Esophagus muscularis mucosa (tissue), 4 donors: Measurements from ENCODE around the gene FAM171A1. TPM values are rescaled to one million over a fixed set of nuclear protein-coding genes. Genes with fewer than 3 reads are reported as not detected.

Source experiments
- DNase-seq: peaks from one replicate; pipeline ENCODE4 v3.0.0-alpha.2; 2017; ENCODE audit errors: extremely low spot score
- H3K27ac ChIP-seq, 4 donors: fragments of 200-600 bp; sonication (generic); replicated peaks in 1 of 4; 1 replicate in 3 of 4; 2 replicates in 1 of 4; pipeline ENCODE4 v1.5.1; 2016 to 2019; ENCODE audit warnings: mild to moderate bottlenecking in 1 of 4
- H3K27me3 ChIP-seq, 4 donors: fragments of 200-600 bp; sonication (generic); one replicate each; pipeline versions ENCODE4 v1.5.1 to v1.6.0; 2016 to 2019
- H3K36me3 ChIP-seq, 4 donors: fragments of 200-600 bp; sonication (generic); one replicate each; pipeline ENCODE4 v1.5.1; 2016 to 2019
- H3K4me1 ChIP-seq, 4 donors: fragments of 200-600 bp; sonication (generic); one replicate each; pipeline ENCODE4 v1.5.1; 2016 to 2019
- H3K4me3 ChIP-seq, 4 donors: fragments of 200-600 bp; sonication (generic); 1 replicate in 2 of 4; 2 replicates in 2 of 4; pipeline ENCODE4 v1.5.1; 2016 to 2019; ENCODE audit warnings: mild to moderate bottlenecking in 4 of 4, moderate library complexity in 1 of 4
- H3K9me3 ChIP-seq, 4 donors: fragments of 200-600 bp; sonication (generic); 1 replicate in 3 of 4; 2 replicates in 1 of 4; pipeline ENCODE4 v1.5.1; 2016 to 2019
- EP300 ChIP-seq: sonication (generic); formaldehyde crosslinking; IDR thresholded peaks from one replicate; pipeline ENCODE4 v1.6.1; 2017; ENCODE audit warnings: antibody characterized with exemption
- POLR2A ChIP-seq: fragments of 450-650 bp; IDR thresholded peaks from one replicate; pipeline ENCODE4 v1.6.1; 2017; ENCODE audit warnings: antibody characterized with exemption, moderate library complexity, mild to moderate bottlenecking, low read depth
- POLR2AphosphoS5 ChIP-seq, 2 donors: sonication (generic); formaldehyde crosslinking; IDR thresholded peaks; one replicate each; pipeline ENCODE4 v1.6.1; 2017; ENCODE audit warnings: antibody characterized with exemption in 2 of 2
- WGBS: methylation state at CpG from one replicate; pipeline ENCODE4 v1.1.5; 2018; 5-methylcytosine and 5-hydroxymethylcytosine counted together
- intact Hi-C: fragments of 100-400 bp; cut with DNase I; formaldehyde crosslinking; loops from one replicate; pipeline ENCODE4 v1.15.1; 2023
- total RNA-seq, 4 donors: library from RNA; depleted of rRNA; stranded (reverse); fragments of >200 nt; gene quantifications; one replicate each; pipeline versions ENCODE4 v1.1.0 to v1.2.1, GENCODE V29; 2016
- TF ChIP-seq, protein P1 (sequence below), 3 experiments: fragments of 200-600 bp in 2 of 3; fragments of 450-650 bp in 1 of 3; sonication (generic) in 2 of 3; IDR thresholded peaks; one replicate each; pipeline ENCODE4 v1.5.1; 2017 to 2019; ENCODE audit warnings: antibody characterized with exemption in 3 of 3, mild to moderate bottlenecking in 2 of 3, moderate library complexity in 1 of 3

Gene FAM171A1
- total RNA-seq, 4 donors from 2014 or later = 7.1 to 15.0 (median 12.6) TPM

DNA sequence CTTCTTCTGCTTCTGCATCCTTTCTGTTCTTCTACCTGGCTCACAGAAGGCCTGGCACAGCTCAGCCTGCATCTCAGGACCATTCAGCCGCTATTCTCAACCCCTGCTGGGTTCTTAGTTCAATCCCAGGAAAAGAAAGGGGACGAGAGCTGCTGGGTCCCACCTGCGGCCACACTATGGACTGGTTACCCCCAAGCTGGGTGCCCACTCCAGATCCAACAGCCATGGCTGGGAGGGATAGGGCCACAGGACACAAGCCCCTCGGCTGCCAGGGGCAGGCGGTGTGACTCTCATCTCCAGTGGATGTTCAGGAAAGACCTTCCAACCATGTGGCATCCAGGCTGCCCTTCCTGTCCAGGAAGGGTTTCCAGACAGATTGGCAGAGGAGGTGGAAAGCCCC, 105.0 kb downstream of the FAM171A1 start:
- peaks cover 0 to 19% (median 9%) of the 10 kb centered on the region in 4 donors for H3K36me3 ChIP-seq
- no peak for DNase-seq
- H3K4me1 ChIP-seq = peaks cover 0 to 6% (median 0%) of the 10 kb centered on the region in 4 donors
- peaks cover 0 to 10% (median 4%) of the 10 kb centered on the region in 4 donors for H3K9me3 ChIP-seq
- intact Hi-C loops = loop anchor here (10.0 kb wide), 1 partner anchor 99 kb away; no protein-coding TSS in a partner anchor
- H3K4me3 ChIP-seq = no peak overlapping the region
- no peak for TF ChIP-seq POLR2AphosphoS5 (IDR thresholded peaks at IDR 0.05)
- TF ChIP-seq, protein P1, sequence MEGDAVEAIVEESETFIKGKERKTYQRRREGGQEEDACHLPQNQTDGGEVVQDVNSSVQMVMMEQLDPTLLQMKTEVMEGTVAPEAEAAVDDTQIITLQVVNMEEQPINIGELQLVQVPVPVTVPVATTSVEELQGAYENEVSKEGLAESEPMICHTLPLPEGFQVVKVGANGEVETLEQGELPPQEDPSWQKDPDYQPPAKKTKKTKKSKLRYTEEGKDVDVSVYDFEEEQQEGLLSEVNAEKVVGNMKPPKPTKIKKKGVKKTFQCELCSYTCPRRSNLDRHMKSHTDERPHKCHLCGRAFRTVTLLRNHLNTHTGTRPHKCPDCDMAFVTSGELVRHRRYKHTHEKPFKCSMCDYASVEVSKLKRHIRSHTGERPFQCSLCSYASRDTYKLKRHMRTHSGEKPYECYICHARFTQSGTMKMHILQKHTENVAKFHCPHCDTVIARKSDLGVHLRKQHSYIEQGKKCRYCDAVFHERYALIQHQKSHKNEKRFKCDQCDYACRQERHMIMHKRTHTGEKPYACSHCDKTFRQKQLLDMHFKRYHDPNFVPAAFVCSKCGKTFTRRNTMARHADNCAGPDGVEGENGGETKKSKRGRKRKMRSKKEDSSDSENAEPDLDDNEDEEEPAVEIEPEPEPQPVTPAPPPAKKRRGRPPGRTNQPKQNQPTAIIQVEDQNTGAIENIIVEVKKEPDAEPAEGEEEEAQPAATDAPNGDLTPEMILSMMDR (IDR thresholded peaks at IDR 0.05) = no peak
- TF ChIP-seq EP300 = no peak
- no peak for TF ChIP-seq POLR2A
- no peak overlapping the region for H3K27ac ChIP-seq
- H3K27me3 ChIP-seq = no peaks in the 10 kb centered on the region
- 100% methylated on average over 2 of the region's 5 CpGs for WGBS

DNA sequence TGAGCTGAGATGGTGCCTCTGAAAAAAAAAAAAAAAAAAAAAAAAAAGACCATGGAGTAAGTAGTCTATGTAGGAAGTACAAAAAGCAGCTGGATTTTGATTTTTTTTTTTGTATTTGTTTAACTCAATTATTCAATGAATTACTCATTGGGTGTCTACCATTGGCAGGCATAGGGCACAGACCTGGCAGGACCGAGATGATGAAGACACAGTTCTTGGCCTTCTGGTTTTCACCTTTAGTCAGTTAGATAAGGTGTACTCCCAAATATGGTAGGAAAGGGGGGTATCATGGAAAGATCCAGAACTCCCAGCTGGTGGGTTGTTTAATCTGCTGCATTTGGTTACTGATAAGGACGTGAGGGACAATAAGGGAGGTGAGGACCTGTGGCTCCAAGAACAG, 105.5 kb downstream of the FAM171A1 start:
- no peak for TF ChIP-seq POLR2AphosphoS5 (IDR thresholded peaks at IDR 0.05)
- no peak for TF ChIP-seq EP300
- no peak for TF ChIP-seq POLR2A
- TF ChIP-seq, protein P1 (IDR thresholded peaks at IDR 0.05) = no peak
- Histone ChIP-seq H3K9me3 (peaks cover 0 to 10% (median 4%) of the 10 kb centered on the region in 4 donors), H3K4me1 (peaks cover 0 to 6% (median 0%) of the 10 kb centered on the region in 4 donors), H3K36me3 (peaks cover 0 to 19% (median 9%) of the 10 kb centered on the region in 4 donors), H3K27ac (no peak overlapping the region), H3K4me3 (no peak overlapping the region), H3K27me3 (no peaks in the 10 kb centered on the region)
- WGBS = 97% methylated on average over 2 of the region's 2 CpGs
- intact Hi-C loops = loop anchor here (10.0 kb wide), 1 partner anchor 99 kb away; no protein-coding TSS in a partner anchor
- no peak for DNase-seq

DNA sequence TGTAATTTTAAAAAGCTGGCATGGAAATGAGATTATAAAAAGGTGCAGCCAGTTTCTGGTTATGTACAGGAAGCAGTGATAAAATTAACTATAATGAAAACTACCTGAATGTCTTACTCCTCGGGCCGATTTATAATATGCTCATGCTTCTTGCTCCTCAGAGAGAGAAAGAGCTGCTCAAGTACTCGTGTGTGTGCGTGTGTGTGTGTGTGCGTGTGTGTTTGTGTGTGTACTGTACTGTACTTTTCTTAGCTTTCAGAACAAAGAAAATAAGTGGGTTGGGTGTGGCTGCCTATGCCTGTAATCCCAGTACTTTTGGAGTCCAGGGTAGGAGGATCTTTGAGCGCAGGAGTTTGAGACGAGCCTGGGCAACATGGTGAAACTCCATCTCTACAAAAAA, 106.0 kb downstream of the FAM171A1 start:
- no peak for DNase-seq
- Histone ChIP-seq H3K27me3 (no peaks in the 10 kb centered on the region), H3K36me3 (peaks cover 0 to 17% (median 8%) of the 10 kb centered on the region in 4 donors), H3K4me3 (no peak overlapping the region), H3K9me3 (peaks cover 0 to 6% (median 2%) of the 10 kb centered on the region in 4 donors), H3K27ac (no peak overlapping the region), H3K4me1 (peaks cover 0 to 6% (median 0%) of the 10 kb centered on the region in 4 donors)
- TF ChIP-seq, protein P1 (IDR thresholded peaks at IDR 0.05) = no peak
- TF ChIP-seq EP300 = no peak
- no peak for TF ChIP-seq POLR2AphosphoS5 (IDR thresholded peaks at IDR 0.05)
- no peak for TF ChIP-seq POLR2A
- intact Hi-C loops = loop anchor here (10.0 kb wide), 1 partner anchor 100 kb away; no protein-coding TSS in a partner anchor
- 89% methylated on average over 7 of the region's 7 CpGs for WGBS

DNA sequence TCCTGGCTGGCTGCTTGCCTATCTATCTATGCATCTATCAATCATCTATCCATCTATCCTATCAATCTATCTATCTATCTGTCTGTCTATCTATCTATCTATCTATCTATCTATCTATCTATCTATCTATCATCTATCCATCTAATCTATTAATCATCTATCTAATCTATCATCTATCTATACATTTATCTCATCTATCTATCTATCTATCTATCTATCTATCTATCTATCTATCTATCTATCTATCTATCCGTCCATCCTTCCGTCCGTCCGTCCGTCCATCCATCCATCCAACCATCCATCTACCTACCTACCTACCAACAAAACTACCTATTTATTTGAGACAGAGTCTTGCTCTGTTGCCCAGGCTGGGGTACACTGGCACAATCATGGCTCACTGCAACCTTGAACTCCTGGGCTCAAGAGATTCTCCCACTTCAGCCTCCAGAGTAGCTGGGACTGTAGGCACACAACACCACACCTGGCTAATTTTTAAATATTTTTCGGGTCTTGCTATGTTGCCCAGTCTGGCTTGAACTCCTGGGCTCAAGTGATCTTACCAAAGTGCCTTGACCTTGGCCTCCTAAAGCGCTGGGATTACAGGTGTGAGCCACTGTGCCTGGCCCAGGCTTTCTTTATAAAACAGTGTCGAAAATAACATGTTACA, 107.3 kb downstream of the FAM171A1 start:
- TF ChIP-seq POLR2A (no peak), POLR2AphosphoS5 (IDR thresholded peaks at IDR 0.05) (no peak), EP300 (no peak)
- TF ChIP-seq, protein P1 (IDR thresholded peaks at IDR 0.05) = no peak
- intact Hi-C loops = loop anchor here (10.0 kb wide), 1 partner anchor 101 kb away; no protein-coding TSS in a partner anchor
- Histone ChIP-seq H3K9me3 (no peaks in the 10 kb centered on the region), H3K4me1 (peaks cover 0 to 6% (median 0%) of the 10 kb centered on the region in 4 donors), H3K27me3 (no peaks in the 10 kb centered on the region), H3K36me3 (peaks cover 0 to 7% (median 3%) of the 10 kb centered on the region in 4 donors), H3K27ac (no peak overlapping the region), H3K4me3 (no peak overlapping the region)
- 94% methylated on average over 8 of the region's 8 CpGs for WGBS
- DNase-seq = no peak
